GM23338 (cell line): ENCODE data around the gene WNT5B.
A peak's percentile ranks its signal among the peaks of the same experiment; 100 is the strongest.

Source experiments
- CREB1 ChIP-seq: fragments of 250-450 bp; sonication (Bioruptor Pico); IDR thresholded peaks from 2 replicates; pipeline ENCODE4 v1.5.0; 2020; ENCODE audit warnings: low read depth, mild to moderate bottlenecking, moderate library complexity
- CTCF ChIP-seq, 2 experiments: fragments of 200-600 bp in 1 of 2; sonication (generic) in 1 of 2; conservative IDR thresholded peaks; 2 replicates each; pipeline versions ENCODE4 v1.5.1 to v1.6.1; 2016 to 2017; ENCODE audit warnings: antibody characterized with exemption in 2 of 2, low read depth in 2 of 2, mild to moderate bottlenecking in 2 of 2, moderate library complexity in 1 of 2
- ETS1 ChIP-seq: IDR thresholded peaks from 2 replicates; pipeline ENCODE4 v1.6.1; 2016; ENCODE audit warnings: antibody characterized with exemption
- EZH2 ChIP-seq: fragments of 200-600 bp; sonication (generic); IDR thresholded peaks from one replicate; pipeline ENCODE4 v1.8.0; 2017; ENCODE audit warnings: antibody characterized with exemption, mild to moderate bottlenecking, low read depth; ENCODE audit not compliant: unreplicated experiment
- EZH2phosphoT487 ChIP-seq: fragments of 200-600 bp; sonication (generic); IDR thresholded peaks from one replicate; pipeline ENCODE4 v1.8.1; 2018; ENCODE audit warnings: antibody characterized with exemption; ENCODE audit not compliant: unreplicated experiment
- JUNB ChIP-seq: IDR thresholded peaks from one replicate; pipeline ENCODE4 v1.6.1; 2016; ENCODE audit warnings: antibody characterized with exemption; ENCODE audit not compliant: unreplicated experiment
- NANOG ChIP-seq: IDR thresholded peaks from 2 replicates; pipeline ENCODE4 v1.6.1; 2016; ENCODE audit warnings: antibody characterized with exemption, borderline replicate concordance
- POLR2AphosphoS5 ChIP-seq: IDR thresholded peaks from 2 replicates; pipeline ENCODE4 v1.6.1; 2016; ENCODE audit warnings: antibody characterized with exemption, low read depth
- REST ChIP-seq: IDR thresholded peaks from one replicate; pipeline ENCODE4 v1.6.1; 2018; ENCODE audit warnings: antibody characterized with exemption; ENCODE audit not compliant: unreplicated experiment
- ZNF114 ChIP-seq: fragments of 250-450 bp; sonication (Bioruptor Pico); IDR thresholded peaks from 2 replicates; pipeline ENCODE4 v1.5.0; 2020; ENCODE audit warnings: mild to moderate bottlenecking, moderate library complexity
- ZNF331 ChIP-seq: fragments of 250-450 bp; sonication (Bioruptor Pico); IDR thresholded peaks from 2 replicates; pipeline ENCODE4 v1.5.0; 2020; ENCODE audit warnings: low read depth, mild to moderate bottlenecking, moderate library complexity

GRCh38 chr12:1613860-1614259 is 15.2 kb upstream of the WNT5B start:
- no peak for TF ChIP-seq CTCF (conservative IDR thresholded peaks at IDR 0.05; ENCODE audit: low read depth in 2 of 2)
- TF ChIP-seq POLR2AphosphoS5: no peak
- TF ChIP-seq REST: no peak
- TF ChIP-seq EZH2: no peak
- TF ChIP-seq EZH2phosphoT487: no peak
- no peak for TF ChIP-seq ZNF331 (CRISPR knock-in tag)
- TF ChIP-seq JUNB: no peak
- TF ChIP-seq ETS1: peak; percentile 78
- TF ChIP-seq CREB1 (CRISPR knock-in tag): no peak
- TF ChIP-seq NANOG: no peak
- no peak for TF ChIP-seq ZNF114 (CRISPR knock-in tag)
